ENCODE measurements around the gene TBX6.
"Not testable (repeated sequence)": the region's sequence is repeated elsewhere in the genome, so short reads cannot be mapped to it uniquely, and the experiment has no call there.

TBX6 gene, protein sequence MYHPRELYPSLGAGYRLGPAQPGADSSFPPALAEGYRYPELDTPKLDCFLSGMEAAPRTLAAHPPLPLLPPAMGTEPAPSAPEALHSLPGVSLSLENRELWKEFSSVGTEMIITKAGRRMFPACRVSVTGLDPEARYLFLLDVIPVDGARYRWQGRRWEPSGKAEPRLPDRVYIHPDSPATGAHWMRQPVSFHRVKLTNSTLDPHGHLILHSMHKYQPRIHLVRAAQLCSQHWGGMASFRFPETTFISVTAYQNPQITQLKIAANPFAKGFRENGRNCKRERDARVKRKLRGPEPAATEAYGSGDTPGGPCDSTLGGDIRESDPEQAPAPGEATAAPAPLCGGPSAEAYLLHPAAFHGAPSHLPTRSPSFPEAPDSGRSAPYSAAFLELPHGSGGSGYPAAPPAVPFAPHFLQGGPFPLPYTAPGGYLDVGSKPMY

GRCh38 chr16:30091474-30092372, at the start of gene TBX6:
TSS of gene TBX6 (minus strand) at chr16:30091924. CDS start at chr16:30091193, 731 bp downstream.
- no peak for FAIRE-seq

GRCh38 chr16:30139583-30140481, 48.1 kb upstream of the TBX6 start:
- FAIRE-seq, result no peak

GRCh38 chr16:30137897-30138296, 46.2 kb upstream of the TBX6 start:
- FAIRE-seq, result no peak

- no peak for FAIRE-seq
Measured at GRCh38 chr16:30136971-30137605, 45.4 kb upstream of the TBX6 start.

- no peak for FAIRE-seq
Measured at GRCh38 chr16:30132591-30132990, 40.9 kb upstream of the TBX6 start.

GRCh38 chr16:30131869-30132475, 40.2 kb upstream of the TBX6 start:
- FAIRE-seq, result no peak

DNA sequence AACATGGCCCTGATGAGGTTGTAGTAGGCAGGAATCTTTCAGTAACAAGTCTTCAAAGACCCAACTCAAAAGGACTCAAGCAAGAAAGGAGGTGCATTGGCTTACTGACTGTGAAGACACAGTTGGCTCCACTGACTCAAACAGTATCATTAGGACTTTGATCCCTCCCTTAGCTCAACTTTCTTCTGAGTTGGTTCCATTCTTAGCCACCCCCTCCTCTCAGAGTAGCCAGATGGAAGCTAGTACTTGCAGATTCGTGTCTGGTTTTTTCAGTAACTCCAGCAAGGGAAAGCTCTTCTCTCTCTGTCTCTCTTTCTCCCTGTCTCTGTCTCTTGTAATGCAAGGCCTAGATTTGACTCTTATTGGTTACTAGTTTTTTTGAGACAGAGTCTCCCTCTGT, 36.3 kb upstream of the TBX6 start:
- FAIRE-seq, result no peak

- FAIRE-seq, result not testable (repeated sequence)
Measured at GRCh38 chr16:30125690-30126089, 34.0 kb upstream of the TBX6 start.

DNA sequence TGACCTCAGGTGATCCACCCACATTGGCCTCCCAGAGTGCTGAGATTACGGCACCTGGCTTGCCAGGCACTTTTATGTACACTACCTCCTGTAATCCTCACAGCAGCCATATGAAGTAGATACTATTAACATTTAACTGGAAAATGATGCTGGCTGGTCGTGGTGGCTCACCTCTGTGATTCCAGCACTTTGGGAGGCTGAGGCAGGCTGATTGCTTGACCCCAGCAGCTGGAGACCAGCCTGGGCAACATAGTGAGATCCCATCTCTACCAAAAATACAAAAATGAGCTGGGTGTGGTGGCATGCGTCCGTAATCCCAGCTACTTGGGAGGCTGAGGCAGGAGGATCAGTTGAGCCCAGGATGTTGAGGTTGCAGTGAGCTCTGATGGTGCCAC, 33.3 kb upstream of the TBX6 start:
- FAIRE-seq, result no peak

- no peak for FAIRE-seq
Measured at GRCh38 chr16:30122604-30123160, 31.0 kb upstream of the TBX6 start.

DNA sequence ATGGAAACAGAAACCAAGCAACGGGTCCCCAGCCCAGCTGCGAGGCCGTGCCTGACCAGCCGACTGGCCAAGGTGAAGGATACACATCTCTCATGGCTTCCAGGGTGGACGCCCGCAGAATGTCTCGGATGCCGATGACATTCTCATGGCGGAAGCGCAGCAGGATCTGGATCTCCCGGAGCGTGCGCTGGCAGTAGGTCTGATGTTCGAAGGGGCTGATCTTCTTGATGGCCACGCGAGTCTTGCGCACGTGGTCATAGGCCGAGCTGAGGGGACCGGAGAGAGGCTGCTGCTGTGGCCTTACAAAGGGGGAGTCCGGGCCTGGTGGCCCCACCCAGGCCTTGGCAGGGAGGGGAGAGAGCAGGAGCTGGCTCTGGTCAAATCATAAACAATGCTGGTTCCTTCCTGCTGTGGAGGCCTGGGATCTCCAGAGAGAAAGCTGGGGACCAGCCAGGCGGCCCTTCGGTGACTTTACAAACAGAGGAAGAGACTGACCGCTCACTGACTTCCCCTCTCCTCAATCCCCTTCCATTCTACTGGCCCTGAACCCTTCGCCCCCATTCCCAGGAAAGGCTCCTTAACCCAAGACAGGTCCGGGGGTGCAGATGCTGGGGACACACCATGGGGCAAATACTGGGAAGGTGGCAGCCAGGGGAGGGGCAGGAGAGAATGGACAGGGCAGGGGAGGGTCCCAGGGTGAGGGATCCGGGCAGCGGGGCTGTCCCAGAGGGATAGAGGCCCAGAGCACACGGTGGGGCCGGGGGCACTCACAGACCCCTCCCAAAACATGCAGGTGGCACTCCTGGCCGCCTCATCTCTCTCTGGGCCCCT, 30.2 kb upstream of the TBX6 start:
- FAIRE-seq, result no peak

GRCh38 chr16:30120340-30121105, 28.8 kb upstream of the TBX6 start:
- FAIRE-seq, result no peak

DNA sequence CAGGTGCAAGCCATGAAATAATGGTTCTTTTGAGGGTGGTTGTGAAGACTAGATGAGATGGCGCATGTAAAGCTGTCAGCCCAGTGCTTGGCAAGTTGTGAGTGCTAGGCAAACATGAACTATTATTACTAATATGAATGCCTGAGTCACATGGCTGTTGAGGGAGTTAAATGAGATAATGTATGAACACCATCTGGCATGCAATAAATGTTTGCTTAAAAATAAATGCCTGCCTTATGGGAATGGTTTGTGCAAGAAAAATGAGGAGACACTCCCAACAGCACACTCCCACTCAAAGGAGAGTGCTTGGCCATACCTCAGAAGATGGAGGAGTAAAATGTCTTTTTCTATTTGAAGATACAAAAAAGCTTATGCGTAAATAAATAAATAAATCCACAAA, 27.7 kb upstream of the TBX6 start:
- no peak for FAIRE-seq

DNA sequence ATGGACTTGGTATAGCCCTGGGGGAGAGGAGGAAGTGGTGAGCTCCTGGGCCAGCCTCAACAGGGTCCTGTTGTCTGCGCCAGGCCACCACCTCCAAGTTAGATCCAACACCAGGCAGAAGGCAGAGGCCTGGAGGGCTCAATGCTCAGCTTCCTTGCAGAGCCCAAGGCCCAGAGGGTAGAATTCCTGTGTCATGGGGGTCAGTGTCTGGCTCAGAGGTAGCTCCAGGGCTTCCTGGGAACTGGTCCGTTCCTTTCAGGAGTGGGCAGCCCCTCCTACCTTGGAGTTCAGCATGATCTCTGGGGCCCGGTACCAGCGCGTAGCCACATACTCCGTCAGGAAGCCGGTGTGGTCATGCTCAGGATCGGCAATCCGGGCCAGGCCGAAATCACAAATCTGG, 26.0 kb upstream of the TBX6 start:
- FAIRE-seq, result no peak

- no peak for FAIRE-seq
Measured at GRCh38 chr16:30116291-30117207, 24.8 kb upstream of the TBX6 start.

DNA sequence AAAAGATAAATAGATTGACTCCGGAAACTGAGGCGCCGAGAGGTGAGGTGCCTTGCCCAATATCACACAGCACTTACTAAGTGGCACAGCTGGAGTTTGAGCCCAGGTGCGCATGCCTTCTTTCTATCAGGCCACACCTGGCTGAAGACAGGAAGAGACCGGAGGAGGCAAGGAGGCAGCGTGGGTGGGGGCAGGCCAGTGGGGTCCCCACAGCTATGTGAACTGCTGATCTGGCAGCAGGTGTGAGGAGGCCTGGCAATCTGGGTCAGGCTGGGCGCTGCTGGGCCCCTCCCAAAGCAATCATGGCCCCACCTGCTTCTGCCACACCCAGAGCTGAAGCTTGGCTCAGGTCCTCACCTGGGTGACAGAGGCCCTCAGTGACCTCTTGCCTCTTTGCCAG, 23.5 kb upstream of the TBX6 start:
- FAIRE-seq, result no peak

DNA sequence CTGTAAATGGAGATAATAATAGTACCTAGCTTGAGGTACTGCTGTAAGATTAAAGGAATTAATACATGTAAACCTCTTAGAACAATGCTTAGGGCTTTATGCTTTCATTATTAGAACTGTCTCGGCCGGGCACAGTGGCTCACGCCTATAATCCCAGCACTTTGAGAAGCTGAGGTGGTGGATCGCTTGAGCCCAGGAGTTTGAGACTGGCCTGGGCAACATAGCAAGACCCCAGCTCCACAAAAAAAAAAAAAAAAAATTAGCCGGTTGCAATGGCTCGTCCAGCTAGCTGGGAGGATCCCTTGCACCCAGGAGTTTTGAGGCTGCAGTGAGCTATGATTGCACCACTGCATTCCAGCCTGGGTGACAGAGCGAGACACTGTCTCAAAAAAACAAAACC, 23.1 kb upstream of the TBX6 start:
- not testable (repeated sequence) for FAIRE-seq

DNA sequence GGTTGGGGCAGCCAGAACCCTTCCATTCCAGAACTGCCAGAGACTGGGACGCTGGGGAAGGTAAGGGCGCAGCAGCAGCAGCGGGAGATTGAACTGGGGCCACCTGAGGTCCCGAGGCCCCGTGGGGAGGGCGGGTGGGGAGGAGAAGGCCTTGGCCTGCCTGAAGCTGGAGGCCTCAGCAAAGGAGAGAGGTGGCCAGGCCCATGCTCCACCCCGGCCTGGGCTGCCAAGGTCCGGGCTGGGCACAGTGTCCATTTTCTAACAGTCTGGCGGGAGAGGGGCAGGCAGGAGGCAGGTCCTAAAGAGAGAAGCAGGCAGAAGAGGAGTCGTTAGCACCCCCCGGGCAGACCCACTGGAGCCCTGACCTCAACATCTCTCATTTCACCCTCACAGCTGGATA, 22.7 kb upstream of the TBX6 start:
- FAIRE-seq, result no peak

Measured in A204.1 (cell line).